ENCODE measurements around the gene CLEC20A.
"Not testable (repeated sequence)": the region's sequence is repeated elsewhere in the genome, so short reads cannot be mapped to it uniquely, and the experiment has no call there.

CLEC20A gene

DNA sequence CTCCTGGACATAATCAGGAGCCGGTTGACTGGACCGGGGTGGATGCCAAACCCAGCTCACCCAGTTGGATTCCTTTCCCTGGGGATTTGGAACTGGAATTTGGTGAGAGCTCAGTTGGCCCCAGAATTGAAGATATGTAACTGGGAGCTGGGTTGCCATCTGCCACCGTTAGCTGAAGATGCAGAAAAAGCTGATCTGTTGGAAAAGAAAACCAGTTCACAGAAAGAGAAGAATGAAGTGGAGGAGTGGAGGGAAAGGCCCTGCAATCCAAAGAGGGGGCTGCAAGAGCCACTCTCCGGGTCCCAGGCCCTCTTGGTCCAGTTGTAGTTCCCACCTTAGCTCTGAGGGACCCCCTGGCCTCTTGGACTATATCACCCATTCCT is 32.2 kb upstream of the CLEC20A start:
- no peak for DNase-seq

DNA sequence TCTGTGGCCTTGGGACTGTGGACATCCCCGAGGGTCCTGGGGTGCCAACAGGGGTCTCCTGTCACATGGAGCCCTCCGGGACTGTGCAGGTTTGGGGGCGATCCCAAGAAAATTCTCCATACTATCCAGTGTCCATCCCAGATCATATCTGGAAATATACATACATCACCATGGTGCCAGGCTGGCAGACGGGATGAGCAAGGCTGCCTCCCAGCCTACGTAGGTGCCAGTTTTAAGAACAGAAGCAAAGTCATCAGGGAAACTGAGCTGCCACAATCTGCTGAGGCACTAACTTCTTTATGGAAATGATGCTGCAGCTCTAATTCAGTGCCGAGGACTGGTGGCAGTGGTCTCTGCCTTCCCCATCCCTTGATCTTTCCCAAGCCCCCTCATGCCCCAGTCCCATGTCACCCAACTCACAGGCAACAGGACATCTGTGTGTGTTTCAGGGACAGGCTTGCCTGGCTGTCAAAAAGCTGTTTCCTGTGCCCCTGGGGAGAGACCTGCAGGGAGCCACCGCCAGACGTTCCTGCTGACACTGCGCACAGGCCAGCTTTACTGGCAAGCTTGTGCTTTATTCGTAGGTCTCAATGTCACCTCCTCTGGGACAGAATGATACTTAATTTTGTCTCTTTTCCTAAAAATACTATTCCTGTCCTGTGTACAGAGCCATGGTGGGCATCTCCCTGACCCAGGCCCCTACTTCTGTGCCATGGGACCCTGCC is 31.6 kb upstream of the CLEC20A start:
- no peak for DNase-seq

DNA sequence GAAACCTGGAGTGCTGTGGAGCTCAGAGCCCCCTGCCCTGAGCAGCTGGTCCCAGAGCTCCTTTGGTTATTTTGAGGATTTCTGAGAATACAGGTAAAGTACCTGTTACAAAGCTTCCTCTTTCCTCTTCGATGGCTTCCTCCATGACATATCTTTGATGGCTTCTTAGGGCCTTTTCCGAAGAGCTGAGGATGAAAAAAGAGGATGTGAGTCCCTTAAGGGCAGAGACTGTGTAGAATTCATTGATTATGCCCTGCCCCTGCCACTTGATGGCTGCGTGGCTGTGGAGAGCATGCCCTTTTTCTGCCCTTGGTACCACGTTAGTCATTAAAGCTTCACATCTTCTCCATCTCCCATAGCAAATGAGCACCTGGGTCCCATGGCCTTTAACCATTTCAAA is 30.4 kb upstream of the CLEC20A start:
- no peak for DNase-seq

DNA sequence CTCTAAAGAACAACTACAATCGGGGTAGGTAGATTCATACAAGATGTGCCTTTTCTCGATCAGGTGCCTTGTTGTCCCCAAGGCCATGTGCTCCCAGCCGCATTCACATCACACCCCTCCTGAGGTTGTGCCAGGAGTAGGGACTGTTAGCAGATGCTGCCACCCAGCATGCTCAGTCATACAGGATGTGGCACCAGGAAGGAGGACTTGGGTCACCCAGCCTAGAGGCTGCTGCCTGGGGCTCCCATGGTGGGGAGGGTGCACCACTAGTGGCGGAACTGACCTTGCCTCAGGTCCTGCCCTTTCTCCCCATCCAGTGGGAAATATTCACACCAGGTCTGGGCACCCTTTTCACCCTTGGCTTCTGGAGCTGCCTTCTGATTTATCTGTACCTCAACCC is 24.5 kb upstream of the CLEC20A start:
- no peak for DNase-seq

DNA sequence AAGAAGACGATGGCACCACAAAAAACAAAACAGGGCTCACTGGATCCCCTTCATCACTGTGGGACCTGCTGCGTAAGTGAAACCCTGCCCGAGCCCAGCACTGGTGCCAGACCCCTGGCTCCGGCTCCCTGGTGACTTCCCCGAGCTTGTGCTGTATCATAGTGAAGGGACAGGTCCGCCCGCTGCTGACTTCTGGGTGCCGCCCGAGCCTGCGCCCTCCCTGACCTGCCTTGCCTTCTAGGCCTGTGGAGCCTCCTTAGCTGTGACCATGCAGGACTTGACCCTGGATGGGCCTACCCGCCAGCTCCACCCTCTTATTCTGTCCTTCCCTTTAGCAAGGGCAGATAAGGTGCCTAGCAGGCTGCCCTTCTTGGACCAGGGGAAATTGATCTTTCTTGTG is 24.0 kb upstream of the CLEC20A start:
- DNase-seq = no peak

DNA sequence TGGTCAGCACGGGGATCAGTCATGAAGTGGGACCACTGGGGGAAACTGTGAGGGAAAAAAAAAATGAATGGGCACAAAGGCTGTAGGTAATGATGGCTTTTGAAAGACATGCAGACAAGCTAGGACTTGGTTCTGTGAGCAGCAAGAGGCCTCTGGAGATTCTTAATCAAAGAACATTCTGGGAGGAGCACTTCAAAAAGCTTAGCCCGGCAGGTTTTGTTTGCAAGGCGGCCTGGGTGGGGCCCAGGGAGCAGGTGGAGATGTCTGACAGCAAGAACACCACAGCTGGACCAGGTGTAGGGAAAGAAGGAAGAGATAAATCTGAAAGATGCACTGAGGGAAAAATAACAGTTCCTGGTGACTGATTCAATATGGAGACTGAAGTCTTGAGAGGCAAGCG is 22.1 kb upstream of the CLEC20A start:
- no peak for DNase-seq

DNA sequence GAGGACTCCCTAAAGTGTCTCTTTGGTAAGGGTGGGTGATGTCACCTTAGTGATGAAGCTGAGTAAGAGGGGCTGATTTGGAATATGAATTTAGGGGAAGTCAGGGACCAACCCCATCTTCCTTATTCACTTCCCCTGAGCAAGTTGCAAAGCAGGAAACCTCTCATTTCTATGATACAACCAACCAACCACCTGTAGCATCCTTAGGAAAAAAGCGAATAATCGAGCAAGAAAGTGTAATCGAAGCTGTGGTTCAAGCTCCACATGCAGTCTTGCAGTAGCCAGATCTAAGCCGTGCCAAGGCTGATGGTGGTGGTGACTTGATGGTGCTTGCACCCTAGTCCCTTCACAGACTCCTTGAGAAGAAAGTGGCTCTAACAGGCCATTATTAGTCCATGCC is 19.3 kb upstream of the CLEC20A start:
- DNase-seq = no peak

DNA sequence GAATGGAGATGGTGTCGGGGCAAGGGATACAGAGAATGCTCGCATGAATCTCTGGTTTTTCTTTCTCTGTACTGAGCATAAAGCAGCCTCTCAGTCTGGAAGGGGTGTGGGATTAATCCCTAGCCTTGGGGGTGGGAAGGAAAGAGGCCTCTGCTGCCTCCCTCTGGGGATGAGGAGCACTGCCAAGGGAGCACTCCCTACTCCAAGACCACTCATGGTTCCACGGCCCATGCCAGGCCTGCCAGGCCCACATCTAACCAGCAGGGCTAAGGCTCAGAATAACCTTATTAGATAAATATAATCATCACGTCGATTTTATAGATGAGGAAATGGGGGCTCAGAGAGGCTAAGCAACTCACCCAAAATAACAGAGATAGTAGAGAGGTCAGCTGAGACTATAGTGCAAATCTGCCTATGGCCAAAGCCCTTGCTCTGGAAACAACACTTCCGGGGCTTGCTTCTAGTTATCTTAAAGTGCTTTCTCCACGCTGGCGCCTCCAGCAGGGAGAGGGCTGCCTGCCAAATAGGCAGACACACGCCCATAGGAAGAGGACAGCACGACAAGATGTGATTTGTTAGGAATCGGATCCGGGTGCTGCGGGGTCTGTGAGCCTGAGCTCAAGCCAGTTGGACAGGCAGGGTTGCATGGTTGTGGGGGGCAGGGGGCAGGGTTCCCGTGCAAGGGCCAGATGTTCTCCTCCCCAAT is 16.7 kb upstream of the CLEC20A start:
- no peak for DNase-seq

DNA sequence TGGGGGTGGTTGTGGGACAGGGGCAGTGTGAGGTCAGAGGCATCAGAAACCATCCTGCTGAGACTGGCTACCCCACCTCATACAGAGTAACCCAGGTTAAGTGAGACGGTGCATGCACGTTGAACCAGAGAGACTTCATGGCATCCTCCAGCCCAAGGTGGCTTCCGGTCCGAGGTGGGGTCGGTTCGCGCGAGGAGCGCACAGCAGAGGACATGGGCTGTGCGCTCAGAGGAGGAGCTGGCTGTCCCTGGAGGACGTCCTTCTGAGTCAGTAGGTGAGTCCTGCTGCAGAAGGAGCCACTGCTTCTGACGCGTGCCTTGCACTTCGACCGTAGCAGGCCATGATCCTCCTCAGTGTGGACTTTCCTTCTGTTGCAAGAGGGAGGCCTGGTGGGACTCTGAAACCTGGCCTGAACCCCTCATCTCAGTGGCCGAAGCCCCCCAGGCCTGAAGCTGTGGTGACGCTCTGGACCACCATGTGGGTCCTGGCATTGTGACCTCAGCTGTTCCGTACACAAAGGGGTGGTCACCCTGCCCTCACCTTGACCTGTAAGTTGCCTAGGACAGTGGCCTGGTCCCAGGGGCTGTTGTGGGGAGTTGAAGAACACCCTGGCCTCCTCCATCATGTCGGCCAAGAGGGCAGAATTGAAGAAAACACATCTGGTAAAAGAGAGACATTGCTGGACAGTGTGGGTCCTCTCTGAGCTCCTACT is 16.0 kb upstream of the CLEC20A start, which contains the start of gene TEX35:
TEX35 (plus strand) TSS at position 544 of the 712 bp plus-strand sequence; CDS start at position 624, 80 bp downstream.
- DNase-seq = no peak

DNA sequence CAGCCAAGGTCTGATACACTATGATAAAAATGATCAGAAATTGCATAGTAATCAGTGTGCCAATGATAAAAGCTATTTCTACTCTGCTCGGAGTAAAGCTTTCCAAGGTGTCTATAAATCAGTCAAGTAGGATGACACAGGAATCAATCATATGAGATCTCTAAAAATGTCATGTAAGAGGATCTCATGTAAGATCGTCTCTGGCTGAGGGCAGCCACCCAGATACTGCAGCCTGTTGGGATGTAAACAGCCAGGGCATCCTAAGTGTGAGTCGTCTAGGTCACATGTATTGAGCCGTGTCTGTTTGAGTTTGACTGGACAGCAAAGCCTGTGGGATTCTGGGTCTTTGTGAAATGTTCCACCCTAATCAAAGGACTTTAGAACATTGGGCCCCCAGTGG is 13.4 kb upstream of the CLEC20A start:
- DNase-seq = no peak

DNA sequence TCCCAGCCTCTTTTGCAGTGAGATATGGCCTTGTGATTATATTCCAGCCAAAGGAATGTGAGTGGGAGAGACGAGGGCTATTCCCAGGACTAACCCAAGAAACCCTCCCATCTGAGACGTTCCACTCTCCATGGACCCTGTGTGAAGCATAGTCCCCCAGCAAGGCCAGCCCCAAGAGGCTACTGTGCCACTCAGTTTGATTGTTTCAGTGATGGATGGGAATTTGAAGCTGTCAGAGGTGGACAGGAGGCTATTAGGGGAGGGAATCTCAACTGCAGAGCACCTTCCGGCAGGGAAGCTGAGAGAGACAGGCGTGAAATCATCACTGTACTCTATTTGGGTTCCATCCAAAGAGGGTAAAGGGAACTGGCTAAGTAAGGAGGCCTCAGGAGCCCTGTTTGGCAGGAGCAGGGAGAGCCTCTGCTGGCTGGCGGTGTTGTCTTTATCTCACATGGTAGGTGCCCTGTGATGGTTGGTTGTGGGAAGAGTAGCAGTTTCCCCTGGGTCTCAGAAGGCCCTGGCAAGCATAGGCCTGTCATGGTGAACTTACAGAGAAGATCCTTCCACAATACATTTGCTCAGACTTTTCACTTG is 12.7 kb upstream of the CLEC20A start:
- DNase-seq = no peak

DNA sequence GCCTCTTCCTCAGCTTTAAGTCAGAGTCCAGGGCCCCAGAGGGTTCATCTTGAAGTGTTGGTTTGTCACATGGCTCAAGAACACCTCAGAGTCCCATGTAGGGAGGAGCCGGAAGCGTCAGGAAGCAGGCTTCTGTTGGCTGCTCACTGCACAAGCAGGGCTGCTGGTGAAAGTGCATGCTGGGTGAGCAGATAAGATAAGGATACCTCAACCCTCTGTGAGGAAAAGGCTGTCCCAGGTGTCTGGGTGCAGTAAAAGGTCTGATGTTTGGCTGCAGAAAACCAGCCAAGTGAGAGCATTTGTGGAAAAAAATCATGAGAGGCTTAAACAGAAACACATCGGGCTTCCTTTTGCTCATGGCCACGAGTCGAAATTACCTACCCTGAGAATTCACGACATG is 9.9 kb upstream of the CLEC20A start:
- DNase-seq = no peak

DNA sequence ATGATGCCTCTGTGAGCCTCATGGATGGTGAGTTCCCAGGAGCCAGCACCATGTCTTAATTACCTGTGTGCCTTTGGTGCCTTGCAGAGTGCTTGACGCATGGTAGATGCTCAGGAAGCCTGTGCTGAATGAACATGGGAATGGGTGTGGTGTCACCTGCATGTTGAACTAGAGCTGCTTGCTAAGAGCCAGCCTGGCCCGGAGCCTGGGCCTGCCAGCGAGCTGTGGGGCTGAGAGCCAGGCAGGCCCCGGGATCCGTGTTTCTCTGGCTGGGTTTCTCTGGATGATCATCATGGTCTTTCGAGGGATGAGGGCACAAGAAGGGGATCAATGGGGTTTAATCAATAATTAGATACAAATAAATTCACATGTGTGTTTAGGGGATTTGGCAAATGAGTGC is 9.4 kb upstream of the CLEC20A start:
- no peak for DNase-seq

DNA sequence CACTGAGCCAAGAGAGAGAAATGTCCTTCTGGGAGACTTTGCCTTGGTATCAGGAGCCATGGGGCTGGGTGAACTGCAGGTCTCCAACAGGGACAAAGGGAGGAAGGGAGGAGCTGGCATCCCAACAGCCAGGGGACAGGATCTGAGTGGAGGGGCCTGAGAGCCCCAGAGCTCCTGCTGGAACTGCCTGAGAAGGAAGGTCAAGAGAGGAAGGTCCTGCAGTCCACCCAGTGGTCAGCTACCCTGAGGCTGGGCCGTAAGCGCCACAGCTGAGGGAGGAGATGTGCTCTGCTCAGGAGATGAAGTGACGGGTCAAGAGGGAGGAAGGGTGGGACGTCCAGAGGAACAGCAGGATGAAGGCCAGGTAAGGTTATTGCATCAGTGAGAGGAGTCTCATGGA is 7.5 kb upstream of the CLEC20A start:
- DNase-seq = no peak

DNA sequence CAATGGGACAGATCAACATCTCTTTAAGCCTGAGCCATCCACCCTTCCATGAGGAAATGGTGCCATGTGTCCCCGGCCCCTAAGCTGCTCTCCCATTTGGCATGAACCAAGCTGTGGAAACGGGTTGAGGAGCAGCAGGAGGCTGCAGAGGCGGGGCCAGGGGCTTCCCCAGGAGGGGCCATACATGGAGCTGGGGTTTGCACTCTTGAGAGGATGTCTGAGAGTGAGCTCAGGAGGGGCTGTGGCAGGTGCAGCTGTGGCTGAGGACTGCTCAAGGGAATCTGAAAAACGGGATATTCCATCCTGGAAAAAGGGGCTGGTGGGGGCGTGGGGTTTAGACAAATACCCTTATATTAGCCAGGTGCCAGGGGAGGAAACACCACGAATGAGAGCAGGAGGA is 7.1 kb upstream of the CLEC20A start:
- DNase-seq = no peak

DNA sequence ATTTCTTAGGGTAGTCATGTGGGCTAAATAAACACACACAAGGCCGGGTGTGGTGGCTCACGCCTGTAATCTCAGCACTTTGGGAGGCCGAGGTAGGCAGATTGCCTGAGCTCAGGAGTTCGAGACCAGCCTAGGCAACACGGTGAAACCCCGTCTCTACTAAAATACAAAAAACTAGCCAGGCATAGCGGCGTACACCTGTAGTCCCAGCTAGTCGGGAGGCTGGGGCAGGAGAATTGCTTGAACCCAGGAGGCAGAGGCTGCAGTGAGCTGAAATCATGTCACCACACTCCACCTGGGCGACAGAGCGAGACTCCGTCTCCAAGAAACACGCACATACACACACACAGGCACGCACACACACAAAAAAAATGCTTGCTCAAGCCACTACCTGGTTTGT is 6.6 kb upstream of the CLEC20A start:
- DNase-seq = not testable (repeated sequence)

DNA sequence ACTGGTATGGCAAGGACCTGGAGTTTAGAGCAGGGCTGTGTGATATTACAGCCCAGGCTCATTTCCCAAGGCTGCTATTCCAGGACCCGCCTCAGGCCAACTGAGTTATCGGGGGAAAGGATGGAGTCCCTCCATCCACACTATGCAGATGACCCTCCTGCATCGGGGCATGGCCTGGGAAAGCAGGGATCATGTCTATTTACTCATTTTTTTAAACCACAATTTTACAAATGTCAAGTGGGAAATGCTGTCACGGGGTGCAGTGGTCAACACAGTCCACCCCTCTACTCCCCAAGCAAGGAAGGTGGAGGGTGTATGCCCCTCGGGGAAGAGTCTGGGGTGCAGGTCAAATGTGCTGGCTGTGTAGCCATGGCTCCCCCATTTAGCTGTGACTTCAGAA is 6.1 kb upstream of the CLEC20A start:
- no peak for DNase-seq

DNA sequence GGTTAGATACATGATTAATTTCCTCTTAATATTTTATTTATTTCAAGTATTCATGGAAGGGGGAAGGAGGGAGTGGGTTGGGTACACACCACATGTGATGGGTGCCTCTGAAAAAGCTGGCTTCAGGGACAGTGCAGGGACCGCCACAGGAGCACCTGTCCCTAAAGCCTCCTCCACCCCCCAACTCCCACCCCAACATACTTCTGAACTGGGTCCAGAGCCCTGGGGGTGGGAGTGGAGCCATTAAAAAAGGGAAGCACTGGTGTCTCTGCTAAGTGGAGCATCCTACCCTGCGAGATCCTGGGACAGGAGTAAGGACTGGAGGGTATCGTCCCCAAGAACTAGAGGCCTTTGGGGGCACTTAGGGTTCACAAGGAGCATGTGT is 5.6 kb upstream of the CLEC20A start:
- no peak for DNase-seq

DNA sequence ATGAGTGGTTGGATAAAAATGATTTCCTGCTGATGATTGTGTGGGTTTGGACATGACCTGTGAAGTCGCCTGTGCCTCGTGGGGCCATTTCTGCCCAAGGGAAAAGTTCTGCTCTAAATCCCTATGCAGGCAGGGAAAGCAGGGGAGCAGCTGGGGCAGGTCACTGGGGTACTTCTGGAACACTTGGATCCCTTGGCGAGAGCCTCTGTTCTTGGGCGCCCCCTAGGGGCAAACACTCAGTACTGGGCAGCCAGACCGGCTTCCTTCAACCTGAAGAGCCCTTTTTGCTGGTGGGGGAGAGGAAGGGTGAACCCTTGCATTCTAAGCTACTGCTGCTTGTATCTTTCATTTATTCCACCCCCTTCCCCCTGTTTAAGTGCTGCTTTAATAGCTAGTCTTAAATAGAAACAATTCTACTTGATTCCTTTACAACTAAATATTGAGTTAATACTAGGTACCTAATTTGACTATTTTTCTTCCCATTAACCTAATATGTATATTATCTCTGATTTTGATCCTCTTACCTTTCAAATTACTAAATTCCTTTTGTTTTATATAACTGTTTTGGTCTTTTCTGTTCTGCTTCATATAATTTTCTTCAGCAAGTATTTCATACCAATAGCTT is 5.1 kb upstream of the CLEC20A start:
- DNase-seq = no peak

DNA sequence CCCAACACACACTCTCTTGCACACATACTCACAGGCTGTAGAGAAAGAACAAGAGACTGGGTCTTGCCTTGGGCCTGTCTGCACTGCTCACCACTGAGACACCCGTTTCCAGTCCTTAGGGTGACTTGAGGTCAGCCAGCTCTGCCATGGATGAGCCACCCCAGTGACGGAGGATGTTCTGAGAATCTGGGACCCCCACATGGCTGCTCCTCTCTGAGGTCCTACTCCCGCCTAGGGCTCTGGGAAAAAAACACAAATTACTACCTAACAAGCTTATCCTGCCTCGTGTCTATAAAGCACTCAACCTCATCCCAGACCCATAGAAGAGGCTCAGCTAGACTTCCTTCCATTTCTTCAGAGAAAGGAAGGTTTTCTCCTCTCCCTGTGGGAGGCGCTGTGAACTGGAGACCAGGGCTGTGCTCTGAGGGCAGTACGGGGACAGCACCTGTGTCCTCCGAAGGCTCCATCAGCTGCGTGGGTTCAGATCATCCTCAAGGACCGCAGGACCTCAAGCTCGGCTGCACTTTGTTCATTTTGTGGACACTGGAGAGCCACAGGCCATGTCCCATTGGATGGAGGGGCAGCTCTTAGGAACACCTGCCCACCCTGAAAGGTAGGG is 4.3 kb upstream of the CLEC20A start:
- no peak for DNase-seq

DNA sequence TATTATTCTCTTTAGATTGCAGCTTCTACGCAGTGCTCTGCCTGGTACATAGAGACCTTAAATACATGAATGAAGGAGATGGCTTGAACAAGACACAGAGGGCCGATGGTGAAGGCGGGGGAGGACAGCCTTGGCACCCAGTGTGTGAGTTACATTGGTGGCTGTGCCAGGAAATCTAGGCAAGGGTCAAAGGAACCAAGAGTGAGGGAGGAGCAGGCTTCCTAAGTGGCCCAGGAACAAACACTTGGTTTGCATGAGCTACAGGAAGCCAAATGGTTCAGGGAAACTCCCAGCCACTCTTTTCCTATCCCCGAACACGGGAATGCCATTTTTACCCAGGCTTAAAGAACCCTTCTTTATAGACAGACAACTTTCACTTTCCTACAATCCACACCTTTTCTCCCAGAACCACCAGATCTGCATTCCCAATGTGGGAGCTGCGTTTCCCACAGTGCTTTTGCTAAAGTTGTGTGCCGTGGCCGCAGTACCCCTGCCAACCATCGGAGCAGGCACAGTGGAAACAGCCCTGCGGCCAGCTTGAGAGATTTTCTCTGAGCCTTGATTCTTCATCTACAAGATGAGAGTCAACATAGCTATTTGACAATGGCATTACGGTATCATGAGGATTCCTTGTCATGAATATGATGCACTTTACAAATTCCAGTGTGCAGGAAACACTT is 3.5 kb upstream of the CLEC20A start:
- no peak for DNase-seq

Measured in effector CD8-positive, alpha-beta T cell (primary cell).